HepG2 (cell line): ENCODE results near the gene GZF1. TPM values are rescaled to one million over a fixed set of nuclear protein-coding genes. Genes with fewer than 3 reads are reported as not detected.

Experiments used
- CAMTA2 ChIP-seq: sonication (generic); formaldehyde crosslinking; IDR thresholded peaks from 2 replicates; pipeline ENCODE4 v1.4.0; 2020; ENCODE audit warnings: mild to moderate bottlenecking, missing genetic modification reagents, borderline replicate concordance
- CEBPB ChIP-seq: IDR thresholded peaks from 2 replicates; pipeline ENCODE4 v1.6.1; 2011; ENCODE audit warnings: low read depth, low read length, improper control_type of control experiment, borderline replicate concordance
- GATA4 ChIP-seq: sonication (generic); IDR thresholded peaks from 2 replicates; pipeline ENCODE4 v1.6.1; 2016; ENCODE audit warnings: antibody characterized with exemption, low read depth, borderline replicate concordance
- GTF2F1 ChIP-seq: fragments of 150-350 bp; IDR thresholded peaks from 2 replicates; pipeline ENCODE4 v1.6.1; 2014; ENCODE audit warnings: low read length
- HMG20B ChIP-seq: conservative IDR thresholded peaks from 2 replicates; pipeline ENCODE4 v1.6.1; 2016; ENCODE audit warnings: missing genetic modification reagents, missing compliant biosample characterization
- HOXA9 ChIP-seq: sonication (generic); formaldehyde crosslinking; IDR thresholded peaks from 2 replicates; pipeline ENCODE4 v1.8.1; 2022; ENCODE audit warnings: missing genetic modification reagents, mild to moderate bottlenecking, moderate library complexity, borderline replicate concordance
- IRF2 ChIP-seq: IDR thresholded peaks from 2 replicates; pipeline ENCODE4 v1.6.1; 2018; ENCODE audit warnings: missing genetic modification reagents, missing compliant biosample characterization
- KLF13 ChIP-seq: sonication (generic); formaldehyde crosslinking; IDR thresholded peaks from 2 replicates; pipeline ENCODE4 v1.4.0; 2020; ENCODE audit warnings: mild to moderate bottlenecking, missing genetic modification reagents
- KLF16 ChIP-seq, 2 experiments: sonication (generic) in 1 of 2; formaldehyde crosslinking in 1 of 2; IDR thresholded peaks; 2 replicates each; pipeline versions ENCODE4 v1.6.1 to v1.8.0; 2016 to 2023; ENCODE audit warnings: missing genetic modification reagents in 2 of 2, missing compliant biosample characterization in 1 of 2
- MYC ChIP-seq: sonication (generic); formaldehyde crosslinking; IDR thresholded peaks from 2 replicates; pipeline ENCODE4 v1.9.0; 2021; ENCODE audit warnings: missing genetic modification reagents, borderline replicate concordance
- NBN ChIP-seq: fragments of 450-650 bp; conservative IDR thresholded peaks from 2 replicates; pipeline ENCODE4 v1.6.1; 2017
- NR2F6 ChIP-seq, 2 experiments: IDR thresholded peaks; 2 replicates each; pipeline ENCODE4 v1.6.1; 2016; ENCODE audit warnings: antibody characterized with exemption in 1 of 2, mild to moderate bottlenecking in 1 of 2
- PAF1 ChIP-seq: IDR thresholded peaks from 2 replicates; pipeline ENCODE4 v1.6.1; 2016; ENCODE audit warnings: missing genetic modification reagents, missing compliant biosample characterization
- SIX4 ChIP-seq: sonication (generic); formaldehyde crosslinking; IDR thresholded peaks from 2 replicates; pipeline ENCODE4 v1.4.0; 2020; ENCODE audit warnings: missing genetic modification reagents
- ZFX ChIP-seq: sonication (generic); formaldehyde crosslinking; IDR thresholded peaks from 2 replicates; pipeline ENCODE4 v1.4.0; 2020; ENCODE audit warnings: mild to moderate bottlenecking, low read depth, missing genetic modification reagents, moderate library complexity
- ZNF124 ChIP-seq: sonication (generic); formaldehyde crosslinking; IDR thresholded peaks from 2 replicates; pipeline ENCODE4 v1.4.0; 2020; ENCODE audit warnings: missing genetic modification reagents
- ZNF446 ChIP-seq: sonication (generic); formaldehyde crosslinking; IDR thresholded peaks from 2 replicates; pipeline ENCODE4 v1.5.0; 2020; ENCODE audit warnings: mild to moderate bottlenecking, missing genetic modification reagents
- ZNF629 ChIP-seq: sonication (generic); formaldehyde crosslinking; conservative IDR thresholded peaks from 2 replicates; pipeline ENCODE4 v1.5.0; 2020; ENCODE audit warnings: missing genetic modification reagents
- ZSCAN22 ChIP-seq: sonication (generic); formaldehyde crosslinking; IDR thresholded peaks from 2 replicates; pipeline ENCODE4 v1.4.0; 2020; ENCODE audit warnings: mild to moderate bottlenecking, missing genetic modification reagents
- polyA plus RNA-seq, 8 experiments: library from polyadenylated mRNA; depleted of rRNA in 3 of 8; stranded (reverse) in 7 of 8; unstranded in 1 of 8; fragments of >200 nt; fragmentation: Illumina TruSeq in 4 of 8; extraction: Trizol in 4 of 8; gene quantifications; 2 replicates each; pipeline versions ENCODE4 v1.2.1 to v1.2.3, GENCODE V29; 2011 to 2016; ENCODE audit warnings: low read depth in 4 of 8, missing spikeins in 1 of 8, mixed read lengths in 1 of 8; ENCODE audit not compliant: insufficient read depth in 1 of 8
- total RNA-seq, 5 experiments: library from RNA; depleted of rRNA; stranded (reverse); fragments of >200 nt; fragmentation: Illumina TruSeq; extraction: Trizol; gene quantifications; 2 replicates each; pipeline ENCODE4 v1.2.3, GENCODE V29; 2016; ENCODE audit warnings: low read depth in 1 of 5
- TF ChIP-seq, protein P1 (sequence below): sonication (generic); formaldehyde crosslinking; IDR thresholded peaks from 2 replicates; pipeline ENCODE4 v1.4.0; 2020; ENCODE audit warnings: low read depth, missing genetic modification reagents
- TF ChIP-seq, protein P2 (sequence below): sonication (generic); formaldehyde crosslinking; IDR thresholded peaks from 2 replicates; pipeline ENCODE4 v1.4.0; 2020; ENCODE audit warnings: low read depth, mild to moderate bottlenecking, missing genetic modification reagents
- TF ChIP-seq, protein P3 (sequence below): sonication (generic); formaldehyde crosslinking; IDR thresholded peaks from 2 replicates; pipeline ENCODE4 v1.4.0; 2020; ENCODE audit warnings: missing genetic modification reagents
- TF ChIP-seq, protein P4 (sequence below): sonication (generic); formaldehyde crosslinking; conservative IDR thresholded peaks from 2 replicates; pipeline ENCODE4 v1.8.1; 2023; ENCODE audit warnings: missing genetic modification reagents

GZF1 gene
- total and polyA plus RNA-seq, 2 of the 13 experiments (the other 11 are each of a cell fraction or from before 2014, with no cell fraction given) = 16.9 to 26.0 TPM

DNA sequence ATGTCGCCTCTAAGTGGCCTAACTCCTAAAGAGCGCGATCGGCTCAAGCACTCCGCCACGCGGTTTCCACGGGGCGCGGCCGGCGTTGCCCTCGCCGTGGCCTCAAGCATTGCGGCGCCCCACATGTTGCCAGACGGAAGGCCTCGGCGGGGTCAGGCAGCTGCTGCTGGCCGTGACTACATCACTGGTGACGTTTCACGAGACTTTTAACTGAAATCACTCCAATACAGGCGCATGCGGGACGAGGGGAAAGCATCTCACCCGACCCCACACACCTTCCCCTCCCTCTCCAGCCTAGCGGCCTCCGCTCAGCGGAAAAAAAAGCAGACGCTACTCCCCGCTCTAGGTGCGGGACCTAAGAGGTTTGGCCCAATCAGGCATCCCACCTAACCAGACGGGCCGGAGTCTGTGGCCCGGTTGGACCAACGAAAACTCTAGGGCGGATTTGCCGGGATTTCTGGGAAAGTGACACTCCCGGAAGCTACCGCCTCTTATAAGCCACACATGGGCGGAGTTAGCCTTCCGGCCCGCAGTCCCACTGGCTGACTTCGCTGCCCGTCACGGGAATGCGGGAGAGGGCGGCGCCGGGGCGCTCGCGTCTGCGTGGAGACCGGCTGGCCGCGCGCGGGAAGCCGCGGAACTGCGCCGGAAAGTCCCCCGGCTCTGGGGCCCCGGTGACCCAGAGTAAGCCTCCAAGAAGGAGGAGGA is 11.6 kb upstream of the GZF1 start, which contains the start of gene NXT1 (continued):
- TF ChIP-seq GATA4 = peak; percentile 74; the same call in 1 of the 2 replicates
- TF ChIP-seq, protein P1, sequence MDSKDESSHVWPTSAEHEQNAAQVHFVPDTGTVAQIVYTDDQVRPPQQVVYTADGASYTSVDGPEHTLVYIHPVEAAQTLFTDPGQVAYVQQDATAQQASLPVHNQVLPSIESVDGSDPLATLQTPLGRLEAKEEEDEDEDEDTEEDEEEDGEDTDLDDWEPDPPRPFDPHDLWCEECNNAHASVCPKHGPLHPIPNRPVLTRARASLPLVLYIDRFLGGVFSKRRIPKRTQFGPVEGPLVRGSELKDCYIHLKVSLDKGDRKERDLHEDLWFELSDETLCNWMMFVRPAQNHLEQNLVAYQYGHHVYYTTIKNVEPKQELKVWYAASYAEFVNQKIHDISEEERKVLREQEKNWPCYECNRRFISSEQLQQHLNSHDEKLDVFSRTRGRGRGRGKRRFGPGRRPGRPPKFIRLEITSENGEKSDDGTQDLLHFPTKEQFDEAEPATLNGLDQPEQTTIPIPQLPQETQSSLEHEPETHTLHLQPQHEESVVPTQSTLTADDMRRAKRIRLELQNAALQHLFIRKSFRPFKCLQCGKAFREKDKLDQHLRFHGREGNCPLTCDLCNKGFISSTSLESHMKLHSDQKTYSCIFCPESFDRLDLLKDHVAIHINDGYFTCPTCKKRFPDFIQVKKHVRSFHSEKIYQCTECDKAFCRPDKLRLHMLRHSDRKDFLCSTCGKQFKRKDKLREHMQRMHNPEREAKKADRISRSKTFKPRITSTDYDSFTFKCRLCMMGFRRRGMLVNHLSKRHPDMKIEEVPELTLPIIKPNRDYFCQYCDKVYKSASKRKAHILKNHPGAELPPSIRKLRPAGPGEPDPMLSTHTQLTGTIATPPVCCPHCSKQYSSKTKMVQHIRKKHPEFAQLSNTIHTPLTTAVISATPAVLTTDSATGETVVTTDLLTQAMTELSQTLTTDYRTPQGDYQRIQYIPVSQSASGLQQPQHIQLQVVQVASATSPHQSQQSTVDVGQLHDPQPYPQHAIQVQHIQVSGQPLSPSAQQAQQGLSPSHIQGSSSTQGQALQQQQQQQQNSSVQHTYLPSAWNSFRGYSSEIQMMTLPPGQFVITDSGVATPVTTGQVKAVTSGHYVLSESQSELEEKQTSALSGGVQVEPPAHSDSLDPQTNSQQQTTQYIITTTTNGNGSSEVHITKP (CRISPR knock-in tag) = 0 out of 2 replicates have a peak, but pooled peaks have one; percentile 25
- TF ChIP-seq ZSCAN22 = no peak
- TF ChIP-seq GTF2F1 = no peak
- peak; percentile 23; the same call in 1 of the 2 replicates for TF ChIP-seq NR2F6 (IDR thresholded peaks at IDR 0.05)
- TF ChIP-seq NR2F6 (CRISPR knock-in tag; IDR thresholded peaks at IDR 0.05) = peak; percentile 35; the same call in 1 of the 2 replicates
- TF ChIP-seq NBN = no peak
- TF ChIP-seq ZNF124 = peak; percentile 61; the same call in 1 of the 2 replicates
- no peak; the same call in none of the 2 replicates for TF ChIP-seq IRF2 (CRISPR knock-in tag)
- TF ChIP-seq HMG20B (CRISPR knock-in tag) = 0 out of 2 replicates have a peak, but pooled peaks have one; percentile 15
- peak; percentile 38; the same call in 1 of the 2 replicates for TF ChIP-seq SIX4
- no peak for TF ChIP-seq ZNF629 (CRISPR knock-in tag)
- TF ChIP-seq MYC (CRISPR knock-in tag) = peak; percentile 93
- TF ChIP-seq KLF16 (CRISPR knock-in tag; IDR thresholded peaks at IDR 0.05) = peak; percentile 79 to 93
- TF ChIP-seq KLF13 = no peak
- peak; percentile 41; the same call in 1 of the 2 replicates for TF ChIP-seq CAMTA2 (CRISPR knock-in tag)
- no peak for TF ChIP-seq HOXA9 (CRISPR knock-in tag)
- TF ChIP-seq CEBPB = no peak
- TF ChIP-seq, protein P2, sequence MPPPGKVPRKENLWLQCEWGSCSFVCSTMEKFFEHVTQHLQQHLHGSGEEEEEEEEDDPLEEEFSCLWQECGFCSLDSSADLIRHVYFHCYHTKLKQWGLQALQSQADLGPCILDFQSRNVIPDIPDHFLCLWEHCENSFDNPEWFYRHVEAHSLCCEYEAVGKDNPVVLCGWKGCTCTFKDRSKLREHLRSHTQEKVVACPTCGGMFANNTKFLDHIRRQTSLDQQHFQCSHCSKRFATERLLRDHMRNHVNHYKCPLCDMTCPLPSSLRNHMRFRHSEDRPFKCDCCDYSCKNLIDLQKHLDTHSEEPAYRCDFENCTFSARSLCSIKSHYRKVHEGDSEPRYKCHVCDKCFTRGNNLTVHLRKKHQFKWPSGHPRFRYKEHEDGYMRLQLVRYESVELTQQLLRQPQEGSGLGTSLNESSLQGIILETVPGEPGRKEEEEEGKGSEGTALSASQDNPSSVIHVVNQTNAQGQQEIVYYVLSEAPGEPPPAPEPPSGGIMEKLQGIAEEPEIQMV = peak; percentile 74
- TF ChIP-seq ZFX (CRISPR knock-in tag) = peak; percentile 98
- no peak for TF ChIP-seq PAF1 (CRISPR knock-in tag)
- TF ChIP-seq, protein P3, sequence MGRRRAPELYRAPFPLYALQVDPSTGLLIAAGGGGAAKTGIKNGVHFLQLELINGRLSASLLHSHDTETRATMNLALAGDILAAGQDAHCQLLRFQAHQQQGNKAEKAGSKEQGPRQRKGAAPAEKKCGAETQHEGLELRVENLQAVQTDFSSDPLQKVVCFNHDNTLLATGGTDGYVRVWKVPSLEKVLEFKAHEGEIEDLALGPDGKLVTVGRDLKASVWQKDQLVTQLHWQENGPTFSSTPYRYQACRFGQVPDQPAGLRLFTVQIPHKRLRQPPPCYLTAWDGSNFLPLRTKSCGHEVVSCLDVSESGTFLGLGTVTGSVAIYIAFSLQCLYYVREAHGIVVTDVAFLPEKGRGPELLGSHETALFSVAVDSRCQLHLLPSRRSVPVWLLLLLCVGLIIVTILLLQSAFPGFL (CRISPR knock-in tag) = no peak
- TF ChIP-seq ZNF446 = peak; percentile 51; the same call in 1 of the 2 replicates
- TF ChIP-seq, protein P4, sequence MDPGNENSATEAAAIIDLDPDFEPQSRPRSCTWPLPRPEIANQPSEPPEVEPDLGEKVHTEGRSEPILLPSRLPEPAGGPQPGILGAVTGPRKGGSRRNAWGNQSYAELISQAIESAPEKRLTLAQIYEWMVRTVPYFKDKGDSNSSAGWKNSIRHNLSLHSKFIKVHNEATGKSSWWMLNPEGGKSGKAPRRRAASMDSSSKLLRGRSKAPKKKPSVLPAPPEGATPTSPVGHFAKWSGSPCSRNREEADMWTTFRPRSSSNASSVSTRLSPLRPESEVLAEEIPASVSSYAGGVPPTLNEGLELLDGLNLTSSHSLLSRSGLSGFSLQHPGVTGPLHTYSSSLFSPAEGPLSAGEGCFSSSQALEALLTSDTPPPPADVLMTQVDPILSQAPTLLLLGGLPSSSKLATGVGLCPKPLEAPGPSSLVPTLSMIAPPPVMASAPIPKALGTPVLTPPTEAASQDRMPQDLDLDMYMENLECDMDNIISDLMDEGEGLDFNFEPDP (CRISPR knock-in tag) = no peak
